ENCODE results near the gene C9orf72. TPM values are rescaled to one million over a fixed set of nuclear protein-coding genes. Genes with fewer than 3 reads are reported as not detected.
A peak's percentile ranks its signal among the peaks of the same experiment; 100 is the strongest.

The C9orf72 gene
- total RNA-seq, 1 experiment from 2014 or later, result 8.1 TPM

DNA sequence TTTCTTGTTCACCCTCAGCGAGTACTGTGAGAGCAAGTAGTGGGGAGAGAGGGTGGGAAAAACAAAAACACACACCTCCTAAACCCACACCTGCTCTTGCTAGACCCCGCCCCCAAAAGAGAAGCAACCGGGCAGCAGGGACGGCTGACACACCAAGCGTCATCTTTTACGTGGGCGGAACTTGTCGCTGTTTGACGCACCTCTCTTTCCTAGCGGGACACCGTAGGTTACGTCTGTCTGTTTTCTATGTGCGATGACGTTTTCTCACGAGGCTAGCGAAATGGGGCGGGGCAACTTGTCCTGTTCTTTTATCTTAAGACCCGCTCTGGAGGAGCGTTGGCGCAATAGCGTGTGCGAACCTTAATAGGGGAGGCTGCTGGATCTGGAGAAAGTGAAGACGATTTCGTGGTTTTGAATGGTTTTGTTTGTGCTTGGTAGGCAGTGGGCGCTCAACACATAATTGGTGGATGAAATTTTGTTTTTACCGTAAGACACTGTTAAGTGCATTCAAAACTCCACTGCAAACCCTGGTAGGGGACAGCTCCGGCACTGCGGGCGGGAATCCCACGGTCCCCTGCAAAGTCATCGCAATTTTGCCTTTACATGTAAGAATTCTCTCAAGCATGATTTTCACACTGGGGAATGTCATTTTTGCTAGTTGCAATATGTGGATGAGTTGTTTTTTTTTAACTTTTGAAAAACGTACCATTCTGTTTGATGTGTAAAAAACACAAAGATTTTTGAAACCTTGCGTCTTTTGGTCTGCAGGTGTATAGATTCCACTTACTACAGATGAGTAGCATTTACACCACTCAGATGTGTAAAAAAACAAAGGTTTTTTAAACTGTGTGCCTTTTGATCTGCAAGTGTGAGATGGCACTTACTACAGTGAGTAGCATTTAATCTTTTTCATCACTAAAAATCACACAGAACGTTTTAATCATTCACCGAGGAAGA, 631 bp upstream of the C9orf72 start:
- peak; percentile 97 for DNase-seq (ENCODE audit: low spot score)

DNA sequence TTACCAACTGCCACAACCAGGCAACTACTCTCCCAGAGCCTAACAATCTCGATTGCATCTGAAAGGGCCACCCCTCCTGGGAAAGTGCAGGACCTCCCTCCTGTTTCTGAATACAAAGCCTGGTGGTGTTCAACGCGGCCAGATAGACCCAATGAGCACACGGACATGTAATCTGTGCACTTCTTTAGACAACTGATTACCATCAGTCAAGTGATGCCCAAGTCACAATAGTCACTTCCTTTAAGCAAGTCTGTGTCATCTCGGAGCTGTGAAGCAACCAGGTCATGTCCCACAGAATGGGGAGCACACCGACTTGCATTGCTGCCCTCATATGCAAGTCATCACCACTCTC, 739 bp downstream of the C9orf72 start:
- DNase-seq (ENCODE audit: low spot score), result peak; percentile 44

DNA sequence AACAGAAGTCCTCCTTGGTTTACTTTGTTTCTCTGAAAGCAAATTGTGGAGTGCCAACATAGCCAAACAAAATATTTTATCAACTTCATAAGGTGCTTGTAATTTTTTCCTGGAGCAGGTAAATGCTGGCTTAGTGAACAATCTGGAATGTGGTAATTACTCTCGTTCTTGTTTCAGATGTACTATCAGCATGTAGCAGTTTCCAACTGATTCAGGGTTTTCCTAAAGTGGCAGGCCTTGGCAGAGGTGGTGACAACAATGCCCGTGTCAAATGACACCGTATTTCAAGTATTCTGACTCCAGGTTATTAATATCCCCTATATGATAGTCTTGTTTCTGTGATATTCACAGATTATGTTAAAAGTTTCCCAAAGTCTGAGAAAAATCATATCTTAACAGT, 1.2 kb downstream of the C9orf72 start:
- DNase-seq (ENCODE audit: low spot score), result no peak

DNA sequence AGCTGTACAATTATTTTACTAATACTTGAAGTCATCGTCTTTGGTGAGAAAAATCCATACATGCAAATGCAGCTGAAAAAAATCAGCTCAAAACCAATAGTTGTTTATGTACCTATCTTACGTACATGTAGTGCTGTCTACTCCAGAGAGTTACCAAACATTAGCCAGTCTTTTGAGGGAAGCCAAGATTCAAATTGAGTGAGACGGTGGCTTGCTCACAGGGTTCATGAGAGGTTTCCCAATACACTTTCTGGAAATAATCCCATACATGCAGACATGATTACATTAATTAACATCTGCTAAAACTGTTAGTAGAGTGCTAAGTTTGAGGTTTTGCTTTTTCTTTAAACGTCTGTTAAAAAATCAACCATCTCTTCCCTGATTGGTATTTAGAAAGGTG, 2.3 kb downstream of the C9orf72 start:
- no peak for DNase-seq (ENCODE audit: low spot score)

DNA sequence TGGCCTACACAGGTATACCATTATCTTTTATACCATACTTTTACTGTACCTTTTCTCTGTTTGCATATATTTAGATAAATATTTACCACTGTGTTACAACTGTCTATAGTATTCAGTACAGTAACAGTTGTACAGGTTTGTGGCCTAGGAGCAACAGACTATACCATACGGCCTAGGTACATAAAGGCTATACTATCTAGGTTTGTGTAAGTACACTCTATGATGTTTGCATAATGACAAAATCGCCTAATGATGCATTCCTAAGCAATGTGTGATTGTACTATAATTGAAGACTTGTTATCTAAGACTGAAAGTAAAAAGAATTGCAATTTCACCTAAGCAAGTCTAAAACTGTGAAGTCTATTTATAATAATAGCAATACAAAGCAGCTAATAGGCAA, 3.9 kb downstream of the C9orf72 start:
- no peak for DNase-seq (ENCODE audit: low spot score)

DNA sequence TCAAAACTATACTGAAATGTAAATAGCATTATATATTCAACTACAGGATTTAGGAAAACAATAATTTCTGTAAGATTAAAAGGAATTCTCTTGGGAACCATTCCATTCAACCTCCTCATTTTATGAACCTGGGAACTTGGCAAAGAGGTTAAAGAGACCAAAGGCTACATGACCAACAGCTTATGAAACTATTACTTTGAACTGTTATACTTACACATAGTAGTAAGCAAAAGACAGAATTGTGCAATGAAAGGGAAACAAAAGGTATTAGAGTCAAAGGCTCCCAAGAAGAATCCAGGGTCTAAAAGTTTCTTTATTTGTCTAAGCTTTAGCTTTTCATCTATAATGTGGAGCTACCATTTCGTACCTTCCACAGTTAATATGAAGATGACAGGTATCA, 7.2 kb downstream of the C9orf72 start:
- no peak for DNase-seq (ENCODE audit: low spot score)

DNA sequence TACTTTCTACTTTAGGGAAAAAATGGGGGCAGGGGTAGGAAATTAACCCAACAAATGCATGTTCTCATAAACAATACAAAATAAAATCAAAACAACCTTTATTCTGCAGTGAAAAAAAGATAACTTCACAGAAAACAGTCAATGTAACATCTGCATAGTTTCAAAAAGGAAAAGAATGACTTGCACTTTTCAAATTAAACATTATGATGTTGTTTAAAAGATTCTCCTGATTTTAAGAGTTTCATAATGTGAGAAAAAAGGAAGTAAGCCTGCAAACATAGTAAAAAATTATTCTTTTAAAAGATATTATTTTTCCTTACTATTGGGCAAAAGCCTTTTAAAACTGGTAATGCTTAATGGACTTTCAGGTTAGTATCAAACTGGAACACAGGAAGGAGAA, 7.6 kb downstream of the C9orf72 start:
- no peak for DNase-seq (ENCODE audit: low spot score)

DNA sequence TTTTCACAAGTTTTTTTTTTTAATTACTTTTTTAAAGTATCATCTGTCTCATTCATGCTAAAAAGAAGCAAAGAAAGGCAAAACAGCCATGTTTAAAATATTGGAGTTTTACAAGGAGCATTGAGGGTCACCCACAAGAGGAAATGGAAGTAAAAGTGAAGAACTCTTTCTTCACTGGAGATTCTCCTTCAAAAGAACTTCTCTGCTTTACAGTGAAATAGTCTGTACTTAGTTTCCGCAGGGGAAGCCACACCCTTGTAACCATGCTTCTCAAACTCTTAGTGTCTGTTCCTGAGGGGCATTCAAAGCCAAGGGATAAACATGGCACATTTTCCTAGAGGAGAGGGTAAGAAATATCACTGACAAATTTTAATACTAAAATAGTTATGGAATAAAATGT, 8.6 kb downstream of the C9orf72 start:
- no peak for DNase-seq (ENCODE audit: low spot score)

DNA sequence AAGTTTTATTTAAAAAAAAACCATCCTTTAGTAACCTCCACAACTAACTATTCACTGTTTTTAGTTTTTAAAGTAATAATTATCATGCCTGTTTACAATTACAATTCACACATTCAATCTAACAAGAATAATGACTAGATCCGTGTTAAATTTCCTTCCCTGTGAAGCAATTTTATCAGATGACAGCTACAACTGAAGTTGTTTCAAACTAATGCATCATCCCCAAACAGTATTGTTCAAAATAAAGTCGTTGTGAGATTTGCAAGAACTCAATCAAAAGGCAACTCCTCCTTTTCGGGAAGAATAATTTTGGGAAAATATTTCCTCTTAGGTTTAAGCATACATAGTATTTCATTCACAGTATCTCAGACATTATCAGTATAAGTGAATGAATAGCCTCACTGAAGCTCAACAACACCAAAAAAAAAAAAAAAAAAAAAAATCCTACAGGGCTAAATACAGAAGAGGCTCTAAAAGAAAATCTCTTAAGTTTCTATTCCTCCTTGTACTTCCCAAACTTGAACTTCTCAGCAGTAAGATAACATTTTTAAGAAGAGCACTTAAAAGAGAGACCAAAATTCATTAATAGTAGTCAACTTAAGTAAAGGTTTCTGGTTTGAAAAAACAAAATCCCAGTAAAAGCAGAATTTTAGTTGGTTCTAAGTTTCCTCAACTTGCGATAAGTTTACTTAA, 9.4 kb downstream of the C9orf72 start:
- no peak for DNase-seq (ENCODE audit: low spot score)

DNA sequence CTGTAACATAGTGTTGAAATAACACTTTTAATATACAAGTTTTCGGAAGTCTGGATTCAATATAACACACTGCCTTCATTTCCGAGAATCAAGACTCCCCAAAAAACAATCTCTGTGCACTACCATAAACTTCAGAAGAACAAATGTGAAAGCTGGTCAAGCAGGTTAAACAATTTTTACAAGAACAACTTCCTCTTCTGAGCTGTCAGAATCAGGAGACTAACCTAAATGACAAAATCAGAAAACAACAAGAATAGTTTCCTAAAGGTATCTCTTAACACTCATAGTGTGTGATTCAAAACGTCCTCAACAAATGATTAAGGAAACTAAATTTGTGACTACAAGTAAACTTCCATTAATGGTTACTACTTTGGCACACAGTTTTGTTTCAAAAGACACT, 11.6 kb downstream of the C9orf72 start:
- no peak for DNase-seq (ENCODE audit: low spot score)

DNA sequence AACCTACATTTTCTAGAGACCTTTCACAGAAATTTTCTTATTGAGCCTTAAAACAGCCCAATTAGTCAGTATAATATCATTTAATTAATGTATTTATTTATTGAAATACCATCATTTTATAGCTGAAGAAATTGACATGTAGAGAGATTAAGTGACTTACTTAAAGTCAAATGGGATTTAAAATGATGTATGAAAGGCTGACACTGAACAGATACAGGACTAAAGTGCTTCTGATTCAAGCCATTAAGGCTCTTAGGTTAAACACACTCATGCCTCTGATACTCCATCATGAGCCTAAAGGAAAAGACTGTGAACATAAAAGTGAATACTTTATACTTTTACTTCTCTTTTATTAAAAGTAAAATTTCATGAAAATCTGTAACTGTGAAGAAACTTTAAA, 12.8 kb downstream of the C9orf72 start:
- no peak for DNase-seq (ENCODE audit: low spot score)

DNA sequence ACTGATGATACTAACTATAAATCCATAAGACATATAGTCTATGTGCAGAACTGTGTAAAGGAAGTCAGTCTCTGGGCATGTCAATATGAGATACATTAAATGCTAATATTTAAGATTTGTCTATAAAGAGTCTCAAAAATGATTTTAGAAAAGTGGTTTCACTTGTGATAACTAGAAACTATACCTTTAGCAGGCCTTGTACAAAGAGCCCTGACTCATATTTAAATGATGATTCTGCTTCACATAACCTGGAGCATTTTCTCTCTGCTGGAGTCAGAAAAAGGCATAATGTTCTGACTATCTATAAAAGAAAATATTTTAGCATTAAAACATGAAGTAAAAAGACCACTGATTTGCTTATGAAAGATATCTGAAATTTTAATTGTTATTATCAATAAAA, 15.0 kb downstream of the C9orf72 start:
- DNase-seq (ENCODE audit: low spot score), result no peak

DNA sequence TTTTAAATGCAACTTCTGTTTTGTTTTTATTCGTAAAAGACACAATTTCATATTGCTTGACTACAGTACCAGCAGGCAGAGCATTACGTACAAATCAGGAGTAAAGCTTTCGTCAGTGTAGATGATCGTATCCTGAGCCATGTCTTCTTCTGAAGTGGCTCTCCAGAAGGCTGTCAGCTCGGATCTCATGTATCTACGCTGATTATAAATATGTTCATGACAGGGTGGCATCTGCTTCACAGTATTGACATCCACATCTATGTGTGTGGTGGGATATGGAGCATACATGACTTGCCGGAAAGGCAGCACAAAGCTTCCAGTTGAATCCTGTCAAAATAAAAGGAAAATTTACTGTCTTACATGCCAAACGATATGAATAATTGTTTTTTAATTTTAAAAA, 16.8 kb downstream of the C9orf72 start:
- DNase-seq (ENCODE audit: low spot score), result no peak

DNA sequence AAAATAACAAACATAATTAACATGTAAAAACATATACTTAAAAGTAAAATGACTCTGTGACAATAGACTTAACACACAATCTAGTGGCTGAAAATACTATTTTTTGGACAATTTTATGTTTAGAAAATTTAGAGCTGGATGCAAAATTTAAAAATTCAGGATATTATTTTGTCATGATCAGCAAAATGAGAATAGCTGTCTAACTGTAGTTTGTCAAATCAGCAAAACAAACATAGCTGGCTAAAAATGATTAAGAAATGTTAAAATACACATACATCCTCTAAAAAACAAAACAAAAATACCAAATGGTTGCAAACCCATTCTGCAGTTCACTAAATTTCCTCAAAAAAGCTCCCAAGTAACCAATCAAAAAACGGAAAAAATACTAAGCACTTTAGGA, 18.6 kb downstream of the C9orf72 start:
- DNase-seq (ENCODE audit: low spot score), result no peak

DNA sequence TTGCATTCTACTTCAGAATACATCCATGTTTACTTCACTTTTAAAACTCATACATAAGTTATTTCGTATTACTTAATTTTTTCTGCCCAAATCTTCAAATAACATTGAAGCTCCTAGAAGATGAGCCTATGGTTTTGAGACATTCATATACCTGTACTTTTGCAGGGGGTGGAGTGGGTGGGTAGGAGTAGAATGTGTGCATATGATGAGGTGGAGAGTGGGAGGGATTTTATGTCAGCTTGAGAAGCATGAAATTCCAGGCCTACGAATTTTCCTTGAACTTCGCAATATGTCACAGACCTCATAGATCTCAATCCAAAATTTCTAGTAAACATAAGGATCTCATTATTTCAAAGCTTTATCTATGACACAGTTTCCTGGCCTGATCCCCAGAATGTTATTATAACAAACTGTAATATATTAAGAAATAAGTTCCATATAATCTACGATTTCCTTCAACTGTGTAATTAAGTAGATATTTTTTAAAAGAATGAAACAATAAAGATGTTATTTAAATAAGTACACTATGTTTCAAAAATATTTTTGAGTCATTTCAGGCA, 24.0 kb downstream of the C9orf72 start:
- no peak for DNase-seq (ENCODE audit: low spot score)

DNA sequence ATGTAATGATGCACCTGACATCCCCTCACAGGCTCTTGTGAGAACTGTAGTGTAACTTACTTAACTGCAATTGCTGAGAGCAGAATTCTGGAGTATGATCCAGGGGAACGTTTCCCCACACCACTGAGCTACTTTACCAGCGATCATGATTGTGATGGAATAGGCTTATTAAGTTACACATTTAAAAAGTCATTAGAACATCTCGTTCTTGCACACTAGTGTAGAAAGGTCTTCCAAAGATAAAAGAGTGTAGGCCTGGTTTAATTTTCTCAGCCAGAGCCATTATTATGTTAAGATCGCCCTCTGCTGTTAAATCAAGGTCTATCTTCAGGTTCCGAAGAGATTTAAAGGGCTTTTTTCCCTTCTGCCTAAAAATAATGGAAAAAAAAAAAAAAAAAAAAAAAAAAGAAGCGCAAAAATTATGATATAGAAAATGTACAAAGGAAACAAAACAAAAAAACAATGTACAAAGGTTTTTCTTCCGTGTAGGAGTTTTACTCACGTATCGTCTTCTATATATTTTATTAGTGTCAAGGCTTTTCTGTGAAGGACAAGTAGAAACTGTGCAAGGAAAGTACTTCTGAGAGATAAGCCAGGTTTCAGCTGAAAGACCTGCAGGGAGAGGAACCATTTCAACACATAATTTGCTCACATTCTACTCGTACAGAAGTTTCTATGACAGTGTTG, 25.1 kb downstream of the C9orf72 start:
- DNase-seq (ENCODE audit: low spot score), result no peak

DNA sequence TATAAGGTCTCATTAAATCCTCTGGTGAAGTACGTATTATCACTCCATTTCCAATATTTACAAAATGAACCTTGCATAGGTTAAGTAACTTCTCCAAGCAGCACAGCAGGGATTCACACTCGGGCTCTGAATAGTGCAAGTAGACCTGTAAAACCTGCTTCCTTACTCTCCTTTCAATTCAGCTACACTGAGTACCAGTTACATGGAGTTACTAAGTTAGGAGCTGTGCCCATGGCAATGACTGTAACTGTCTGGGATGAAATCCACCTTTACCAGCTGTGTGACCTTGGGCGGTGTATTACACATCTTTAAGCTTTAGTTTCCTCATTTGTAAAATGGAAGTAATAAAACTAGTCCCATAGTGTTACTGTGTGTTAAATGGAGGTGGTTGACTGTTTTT, 27.8 kb downstream of the C9orf72 start:
- no peak for DNase-seq (ENCODE audit: low spot score)

DNA sequence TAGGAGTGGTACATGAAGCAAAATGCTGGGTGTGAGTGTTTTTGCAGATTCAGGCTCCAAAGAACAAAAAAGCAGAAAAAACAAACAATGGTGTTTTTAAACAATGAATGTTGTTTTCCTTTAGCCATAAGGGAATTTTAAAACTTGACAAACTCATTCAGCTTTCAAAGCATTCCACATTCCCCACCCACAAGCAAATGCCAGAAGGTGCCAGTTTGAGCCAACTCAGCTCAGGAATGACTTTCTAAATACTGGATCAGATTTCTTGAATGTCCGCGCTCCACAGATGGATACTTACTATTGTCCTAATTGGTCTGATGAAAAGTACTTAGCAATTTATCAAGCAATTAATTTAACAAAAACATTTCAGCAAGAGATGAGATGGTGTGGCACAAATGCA, 30.8 kb downstream of the C9orf72 start:
- DNase-seq (ENCODE audit: low spot score), result no peak

DNA sequence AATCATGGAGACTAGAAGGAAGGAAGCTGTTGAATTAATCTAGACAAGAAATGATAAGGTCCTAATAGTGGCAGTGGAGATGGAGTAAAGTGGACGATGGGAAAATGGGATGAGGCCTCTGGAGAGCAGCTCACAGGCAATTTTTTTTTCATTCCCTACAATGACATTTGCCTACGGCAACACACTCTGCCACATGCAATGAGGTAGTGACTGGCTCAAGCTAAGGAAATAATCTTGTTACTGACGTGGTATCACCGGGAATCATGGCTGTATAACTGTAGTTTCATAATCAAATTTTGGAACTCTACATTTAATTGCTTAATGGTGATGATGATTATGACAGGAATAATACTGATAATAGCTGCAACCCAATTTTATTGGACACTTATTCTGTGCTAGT, 31.5 kb downstream of the C9orf72 start:
- no peak for DNase-seq (ENCODE audit: low spot score)

DNA sequence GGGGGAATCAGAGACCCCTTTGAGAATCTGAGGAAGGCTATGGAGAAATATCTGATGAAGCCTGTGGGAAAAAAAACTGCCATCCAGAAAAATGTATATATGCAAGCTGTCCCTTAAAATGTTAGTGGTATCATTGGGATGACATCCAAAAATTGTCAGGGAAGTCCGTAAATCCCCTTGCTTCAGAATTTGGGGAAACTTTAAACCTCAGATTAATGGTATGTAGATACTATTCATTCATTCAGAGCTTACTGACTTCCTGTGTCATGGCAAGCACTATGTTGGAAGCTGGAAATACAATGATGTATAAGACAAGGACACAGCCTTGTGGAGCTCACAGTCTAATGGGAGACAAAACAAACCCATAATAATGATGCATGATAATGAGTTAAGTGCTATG, 32.8 kb downstream of the C9orf72 start:
- DNase-seq (ENCODE audit: low spot score), result no peak

DNA sequence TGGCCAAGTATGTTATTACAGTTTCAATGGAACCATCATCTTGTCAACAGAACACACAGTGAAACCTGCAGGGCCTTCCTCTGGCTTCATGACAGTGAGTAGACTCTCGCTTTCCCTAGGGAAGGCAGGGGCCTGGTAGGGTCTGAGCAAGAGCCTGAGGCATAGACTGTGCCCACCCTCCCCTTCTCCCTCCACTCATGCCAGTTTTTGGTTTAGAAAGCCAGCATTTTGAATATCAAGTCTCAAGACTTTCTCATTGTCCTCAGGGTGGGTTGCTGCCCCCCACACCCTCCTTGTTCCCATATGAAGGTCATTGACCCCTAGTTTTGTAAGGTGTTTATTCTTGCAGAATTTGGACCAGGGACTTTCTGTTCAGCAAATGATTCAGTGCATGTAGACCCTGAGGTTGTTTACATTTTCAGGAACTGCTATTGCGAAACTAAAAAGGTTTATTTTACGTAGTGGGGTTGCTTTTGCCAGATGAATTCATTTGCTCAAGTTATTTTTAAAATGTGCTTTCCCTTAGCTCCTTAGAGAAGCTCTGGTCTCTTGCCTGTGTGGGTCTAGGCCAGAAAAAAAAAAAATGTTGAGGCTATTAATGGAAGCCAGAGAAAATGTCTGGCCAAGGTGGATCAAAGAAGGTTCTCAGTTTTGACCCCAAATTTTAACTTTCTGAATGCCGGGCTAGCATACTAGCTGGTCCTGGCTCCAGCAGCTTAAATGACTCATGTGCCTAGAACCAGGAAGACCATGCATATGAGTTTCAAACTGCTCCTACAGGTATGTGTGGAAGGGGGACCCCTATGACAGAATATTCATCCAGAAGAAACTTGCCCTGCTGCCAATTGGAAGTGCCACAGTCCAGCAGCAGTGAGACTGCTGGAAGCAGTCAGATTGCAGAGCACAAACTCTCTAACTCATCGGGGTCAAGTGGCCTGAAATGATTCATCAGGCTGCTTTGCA, 33.5 kb downstream of the C9orf72 start:
- DNase-seq (ENCODE audit: low spot score), result no peak

Data from A172 (cell line).